ENCODE measurements around the gene SPINDOC. TPM values are rescaled to one million over a fixed set of nuclear protein-coding genes. Genes with fewer than 3 reads are reported as not detected.

SPINDOC gene
- total and polyA plus RNA-seq, 9 of the 15 experiments (the other 6 are each of a cell fraction or from before 2014, with no cell fraction given) = 0.70 to 36.3 (median 19.6) TPM

DNA sequence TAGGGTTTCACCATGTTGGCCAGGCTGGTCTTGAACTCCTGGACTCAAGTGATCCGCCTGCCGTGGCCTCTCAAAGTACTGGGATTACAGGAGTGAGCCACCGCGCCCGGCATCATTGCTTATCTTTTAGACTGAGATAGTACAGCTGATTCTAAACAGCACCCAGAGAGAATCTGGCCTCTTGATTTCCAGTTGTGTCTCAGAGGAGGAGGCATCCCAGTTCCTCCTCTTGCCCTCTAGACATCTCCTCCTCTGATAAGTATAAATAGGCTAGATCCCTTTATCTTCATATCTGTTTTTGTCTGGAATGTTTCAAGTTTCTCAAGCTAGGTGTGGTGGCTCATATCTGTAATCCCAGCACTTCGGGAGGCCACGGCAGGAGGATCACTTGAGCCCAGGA is 32.7 kb downstream of the SPINDOC start:
- TF ChIP-seq RAD51 (IDR thresholded peaks at IDR 0.05; ENCODE audit: borderline replicate concordance, low read depth) = no peak
- TF ChIP-seq SETDB1 (IDR thresholded peaks at IDR 0.05; ENCODE audit: low read length) = no peak
- no peak for TF ChIP-seq MIER1 (IDR thresholded peaks at IDR 0.05; ENCODE audit: low read depth)
- TF ChIP-seq CREB1 (IDR thresholded peaks at IDR 0.05) = no peak
- TF ChIP-seq CREB1 (CRISPR knock-in tag; IDR thresholded peaks at IDR 0.05) = no peak
- TF ChIP-seq FOXJ3 (CRISPR knock-in tag; IDR thresholded peaks at IDR 0.05) = no peak
- no peak for TF ChIP-seq ZNF408 (CRISPR knock-in tag; IDR thresholded peaks at IDR 0.05; ENCODE audit: low read depth)
- TF ChIP-seq CCAR2 (IDR thresholded peaks at IDR 0.05; ENCODE audit: low read depth, low read length) = no peak
- TF ChIP-seq CHCHD3 (CRISPR knock-in tag; IDR thresholded peaks at IDR 0.05) = no peak
- ChIA-PET POLR2A (interaction anchor here (0.9 to 2.5 kb wide), 3 partner anchors 9 to 42 kb away, joined by 3 to 10 read pairs (median 8); no protein-coding TSS in a partner anchor), CTCF (ENCODE audit: low intra/inter-chr PET ratio) (no interaction called here)
- WGBS (ENCODE audit: insufficient coverage, low coverage, missing lambda C conversion rate) = 49% methylated on average over 7 of the region's 7 CpGs
- Histone ChIP-seq H3K9me1 (ENCODE audit: control insufficient read depth, insufficient read depth, low read length) (peaks cover 5% of the 10 kb centered on the region), H3K27ac (ENCODE audit: extremely low read depth, low read depth, low read length) (no peak overlapping the region), H3K4me3 (no peak overlapping the region), H3K79me2 (ENCODE audit: control insufficient read depth, insufficient read depth, low read length) (peaks cover 86% of the 10 kb centered on the region), H3K4me2 (ENCODE audit: insufficient read depth, low read length) (no peak overlapping the region), H2AFZ (ENCODE audit: low read depth, low read length) (no peak overlapping the region), H3K27me3 (ENCODE audit: control insufficient read depth in 2 of 2, insufficient read depth in 2 of 2, low read length in 2 of 2) (no peaks in the 10 kb centered on the region), H4K20me1 (replicated peaks; ENCODE audit: control insufficient read depth, insufficient read depth, low read length) (peaks cover 34% of the 10 kb centered on the region), H3K9ac (ENCODE audit: insufficient read depth in 1 of 2, low read depth in 2 of 2, low read length in 2 of 2) (0 out of 4 replicates have a peak overlapping the region, but pooled peaks of 1 of the 2 experiments have one; percentile 55), H3K4me1 (replicated peaks in 1 of 2; ENCODE audit: control insufficient read depth in 2 of 2, insufficient read depth in 2 of 2, low read length in 2 of 2) (peaks cover 16 to 28% of the 10 kb centered on the region in 2 experiments; a peak in 4 of 5 replicates), H3K36me3 (ENCODE audit: control insufficient read depth, insufficient read depth, low read length) (peaks cover 56% of the 10 kb centered on the region), H3K9me3 (replicated peaks; ENCODE audit: control insufficient read depth, insufficient read depth, low read depth, low read length) (no peaks in the 10 kb centered on the region)
- no peak for FAIRE-seq
- in situ Hi-C loops (cut with MboI) (no loop called here), intact Hi-C loops (cut with micrococcal nuclease) (no loop called here)
- no TSS peak for BruUV-seq (replicated peaks)
- no peak for DNase-seq (ENCODE audit: extremely low read depth in 1 of 4, low spot score in 3 of 4)
- ATAC-seq = no peak

All from K562 (cell line).